Measurements from ENCODE around the gene GRIN2D. TPM values are rescaled to one million over a fixed set of nuclear protein-coding genes. Genes with fewer than 3 reads are reported as not detected.

Gene GRIN2D
- total RNA-seq, 2 experiments from 2014 or later, result 0.06 TPM; not detected in 1

- Histone ChIP-seq H3K4me1 (ENCODE audit: insufficient read depth, low read length) (no peaks in the 10 kb centered on the region), H3K4me3 (ENCODE audit: low read length) (no peak overlapping the region)
- no peaks in the 10 kb centered on the region for H3K36me3 Mint-ChIP-seq (ENCODE audit: low read depth)
Measured at GRCh38 chr19:48372904-48373303, 20.6 kb upstream of the GRIN2D start.

GRCh38 chr19:48373567-48373966 is 19.9 kb upstream of the GRIN2D start:
- H3K4me3 ChIP-seq (ENCODE audit: low read length), result no peak overlapping the region
- no peaks in the 10 kb centered on the region for H3K9me3 Mint-ChIP-seq
- TF ChIP-seq CTCF (IDR thresholded peaks at IDR 0.05), result no peak

More at GRCh38 chr19:48372904-48373303, 20.6 kb upstream of the GRIN2D start:
- H3K27ac Mint-ChIP-seq, result no peak overlapping the region
- Histone ChIP-seq H3K27me3 (ENCODE audit: control insufficient read depth in 1 of 2, insufficient read depth in 2 of 2, low read length in 2 of 2) (peaks cover 0 to 2% of the 10 kb centered on the region in 2 experiments), H3K9me3 (ENCODE audit: control insufficient read depth in 1 of 2, insufficient read depth in 1 of 2, low read length in 2 of 2) (no peaks in the 10 kb centered on the region), H3K36me3 (ENCODE audit: insufficient read depth, low read length) (no peaks in the 10 kb centered on the region), H3K27ac (ENCODE audit: low read depth in 1 of 2, low read length in 2 of 2) (no peak overlapping the region)
- ChIA-PET POLR2A (no interaction called here), CTCF (interaction anchor here (0.5 kb wide), 1 partner anchor 1736 kb away, joined by 3 read pairs; no protein-coding TSS in a partner anchor)
- ATAC-seq (ENCODE audit: poor library complexity), result no peak
- H3K4me1 Mint-ChIP-seq (ENCODE audit: low read depth), result no peaks in the 10 kb centered on the region
- no peak for DNase-seq
- no peaks in the 10 kb centered on the region for H3K27me3 Mint-ChIP-seq
- H3K9me3 Mint-ChIP-seq, result no peaks in the 10 kb centered on the region
- TF ChIP-seq CTCF (IDR thresholded peaks at IDR 0.05), result no peak
- intact Hi-C loops (cut with DNase I, micrococcal nuclease), result no loop called here
- H3K4me3 Mint-ChIP-seq, result no peak overlapping the region

GRCh38 chr19:48378194-48378570 is 15.3 kb upstream of the GRIN2D start:
- no peak overlapping the region for H3K4me3 Mint-ChIP-seq
- H3K9me3 Mint-ChIP-seq, result no peaks in the 10 kb centered on the region
- ATAC-seq (ENCODE audit: poor library complexity) (no peak), DNase-seq (no peak)
- no peaks in the 10 kb centered on the region for H3K27me3 Mint-ChIP-seq
- peaks cover 0 to 2% of the 10 kb centered on the region in 2 experiments for H3K27me3 ChIP-seq (ENCODE audit: control insufficient read depth in 1 of 2, insufficient read depth in 2 of 2, low read length in 2 of 2)
- peaks cover 16% of the 10 kb centered on the region for H3K36me3 Mint-ChIP-seq (ENCODE audit: low read depth)
- no peak for TF ChIP-seq CTCF (IDR thresholded peaks at IDR 0.05)
- no peaks in the 10 kb centered on the region for H3K4me1 Mint-ChIP-seq (ENCODE audit: low read depth)
- ChIA-PET CTCF (no interaction called here), POLR2A (no interaction called here)
- peaks cover 10% of the 10 kb centered on the region for H3K36me3 ChIP-seq (ENCODE audit: insufficient read depth, low read length)
- H3K27ac Mint-ChIP-seq, result no peak overlapping the region
- no peaks in the 10 kb centered on the region for H3K4me1 ChIP-seq (ENCODE audit: insufficient read depth, low read length)
- intact Hi-C loops (cut with DNase I, micrococcal nuclease), result no loop called here
- no peak overlapping the region for H3K4me3 ChIP-seq (ENCODE audit: low read length)
- H3K27ac ChIP-seq (ENCODE audit: low read depth in 1 of 2, low read length in 2 of 2), result no peak overlapping the region
- no peaks in the 10 kb centered on the region for H3K9me3 ChIP-seq (ENCODE audit: control insufficient read depth in 1 of 2, insufficient read depth in 1 of 2, low read length in 2 of 2)

More at GRCh38 chr19:48373567-48373966, 19.9 kb upstream of the GRIN2D start:
- no peaks in the 10 kb centered on the region for H3K9me3 ChIP-seq (ENCODE audit: control insufficient read depth in 1 of 2, insufficient read depth in 1 of 2, low read length in 2 of 2)
- H3K27ac ChIP-seq (ENCODE audit: low read depth in 1 of 2, low read length in 2 of 2), result no peak overlapping the region
- peaks cover 0 to 2% of the 10 kb centered on the region in 2 experiments for H3K27me3 ChIP-seq (ENCODE audit: control insufficient read depth in 1 of 2, insufficient read depth in 2 of 2, low read length in 2 of 2)
- no peaks in the 10 kb centered on the region for H3K4me1 ChIP-seq (ENCODE audit: insufficient read depth, low read length)
- no peaks in the 10 kb centered on the region for H3K36me3 ChIP-seq (ENCODE audit: insufficient read depth, low read length)
- DNase-seq (no peak), ATAC-seq (ENCODE audit: poor library complexity) (no peak)
- intact Hi-C loops (cut with DNase I, micrococcal nuclease), result no loop called here
- H3K36me3 Mint-ChIP-seq (ENCODE audit: low read depth), result no peaks in the 10 kb centered on the region
- ChIA-PET POLR2A (no interaction called here), CTCF (no interaction called here)
- no peaks in the 10 kb centered on the region for H3K27me3 Mint-ChIP-seq
- no peak overlapping the region for H3K27ac Mint-ChIP-seq
- no peak overlapping the region for H3K4me3 Mint-ChIP-seq
- no peaks in the 10 kb centered on the region for H3K4me1 Mint-ChIP-seq (ENCODE audit: low read depth)
